ENCODE measurements around the gene FAM167B.

FAM167B gene

GRCh38 chr1:32246888-32247273 lies at the start of gene FAM167B:
Gene FAM167B, plus strand, starts transcription at chr1:32247222. Its CDS starts 200 bp downstream, at chr1:32247422.
- DNase-seq (ENCODE audit: low spot score) (no peak), FAIRE-seq (no peak)

- FAIRE-seq (no peak), DNase-seq (ENCODE audit: low spot score) (no peak)
These were observed 49.2 kb upstream of the FAM167B start for GRCh38 chr1:32197837-32198236.

- no peak for FAIRE-seq
- no peak for DNase-seq (ENCODE audit: low spot score)
These were observed 48.6 kb upstream of the FAM167B start for GRCh38 chr1:32198237-32199042.

GRCh38 chr1:32199043-32199716 lies 47.8 kb upstream of the FAM167B start:
- DNase-seq (ENCODE audit: low spot score) (no peak), FAIRE-seq (no peak)

- DNase-seq (ENCODE audit: low spot score) (no peak), FAIRE-seq (no peak)
These were observed 47.3 kb upstream of the FAM167B start for GRCh38 chr1:32199717-32200072.

- DNase-seq (ENCODE audit: low spot score) (peak; percentile 54), FAIRE-seq (no peak)
These were observed 46.6 kb upstream of the FAM167B start, which contains the start of gene CCDC28B for GRCh38 chr1:32200226-32201010. Gene CCDC28B, plus strand, starts transcription at chr1:32200595. Its CDS starts 1,341 bp downstream, at chr1:32201936.

- no peak for FAIRE-seq
These were observed 45.8 kb upstream of the FAM167B start for GRCh38 chr1:32201011-32201855.

GRCh38 chr1:32204943-32205361 lies 42.1 kb upstream of the FAM167B start:
- DNase-seq (ENCODE audit: low spot score) (no peak), FAIRE-seq (no peak)

More at GRCh38 chr1:32201011-32201855, 45.8 kb upstream of the FAM167B start:
- no peak for DNase-seq (ENCODE audit: low spot score)

GRCh38 chr1:32205401-32206370 lies 41.3 kb upstream of the FAM167B start, which contains the start of gene IQCC:
Gene IQCC, plus strand, starts transcription at chr1:32205671. Its CDS starts 11 bp downstream, at chr1:32205682.
- DNase-seq (ENCODE audit: low spot score) = peak; percentile 96
- peak; percentile 92 for FAIRE-seq

- no peak for DNase-seq (ENCODE audit: low spot score)
- no peak for FAIRE-seq
These were observed 38.6 kb upstream of the FAM167B start for GRCh38 chr1:32208469-32208868.

GRCh38 chr1:32208891-32209328 lies 38.1 kb upstream of the FAM167B start, which contains the start of gene DCDC2B:
Gene DCDC2B, plus strand, starts transcription at chr1:32209089. Its CDS starts 5 bp downstream, at chr1:32209094.
- FAIRE-seq (peak; percentile 53), DNase-seq (ENCODE audit: low spot score) (peak; percentile 60)

- DNase-seq (ENCODE audit: low spot score) = peak; percentile 69
- peak; percentile 23 for FAIRE-seq
These were observed 31.2 kb upstream of the FAM167B start for GRCh38 chr1:32215629-32216480.

GRCh38 chr1:32216566-32216965 lies 30.5 kb upstream of the FAM167B start:
- DNase-seq (ENCODE audit: low spot score) (no peak), FAIRE-seq (no peak)

- FAIRE-seq (no peak), DNase-seq (ENCODE audit: low spot score) (no peak)
These were observed 28.0 kb upstream of the FAM167B start for GRCh38 chr1:32219022-32219421.

GRCh38 chr1:32220746-32221580 lies 26.1 kb upstream of the FAM167B start:
- no peak for FAIRE-seq
- DNase-seq (ENCODE audit: low spot score) = no peak

GRCh38 chr1:32221581-32221979 lies 25.4 kb upstream of the FAM167B start:
- FAIRE-seq = no peak
- DNase-seq (ENCODE audit: low spot score) = no peak

GRCh38 chr1:32221980-32222755 lies 24.9 kb upstream of the FAM167B start, which contains the start of the genes EIF3I and TMEM234:
Gene EIF3I, plus strand, starts transcription at chr1:32222407. Its CDS starts 35 bp downstream, at chr1:32222442.
Gene TMEM234, minus strand, starts transcription at chr1:32222353. Its CDS starts 31 bp downstream, at chr1:32222322.
- DNase-seq (ENCODE audit: low spot score) (peak; percentile 96), FAIRE-seq (no peak)

Data from urothelium cell line (cell line).